ENCODE measurements around the gene MRI1.
"Not testable (repeated sequence)": the region's sequence is repeated elsewhere in the genome, so short reads cannot be mapped to it uniquely, and the experiment has no call there.

MRI1 gene

DNA sequence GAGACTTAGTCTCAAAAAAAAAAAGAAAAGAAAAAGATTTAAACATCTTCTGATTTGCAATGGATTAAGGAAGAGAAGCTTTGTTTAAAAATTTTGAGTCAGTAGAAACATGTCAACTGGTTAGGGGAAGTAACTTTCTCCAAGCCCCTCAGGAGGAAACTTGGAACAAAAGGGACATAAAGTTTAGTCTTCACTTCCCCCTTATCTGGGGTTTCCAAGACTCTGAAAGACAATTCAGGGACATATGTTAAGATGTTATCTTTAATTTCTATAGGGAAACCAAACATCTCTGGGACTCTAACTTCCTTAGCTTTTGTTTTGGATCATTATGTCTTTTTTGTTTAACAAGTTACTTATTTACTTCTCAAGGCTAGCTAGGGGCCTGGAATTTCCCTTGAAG is 20.1 kb upstream of the MRI1 start:
- no peak for DNase-seq
- no peak for TF ChIP-seq POLR2A (IDR thresholded peaks at IDR 0.05; ENCODE audit: low read length)
- no peak for TF ChIP-seq GATA1 (IDR thresholded peaks at IDR 0.05; ENCODE audit: low read depth, low read length)

DNA sequence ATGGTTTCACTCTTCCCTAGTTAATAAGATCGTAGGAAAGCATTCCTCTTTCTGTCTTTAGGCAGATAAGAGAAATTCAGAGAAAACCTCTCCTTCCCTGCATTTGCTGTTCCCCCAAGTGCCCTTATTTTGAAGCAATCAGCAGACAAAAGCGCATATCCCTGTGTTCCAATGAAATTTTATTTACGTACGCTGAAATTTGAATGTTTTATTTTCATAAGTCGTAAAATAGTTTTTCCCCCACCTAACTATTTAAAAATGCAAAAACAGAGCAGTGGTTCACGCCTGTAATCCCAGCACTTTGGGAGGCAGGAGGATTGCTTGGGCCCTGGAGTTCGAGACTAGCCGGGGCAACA is 17.2 kb upstream of the MRI1 start:
- DNase-seq = no peak
- no peak for TF ChIP-seq POLR2A (IDR thresholded peaks at IDR 0.05; ENCODE audit: low read length)

- DNase-seq = peak; percentile 68 to 77
- TF ChIP-seq POLR2A (IDR thresholded peaks at IDR 0.05; ENCODE audit: low read length) = peak; percentile 46
- TF ChIP-seq GATA1 (IDR thresholded peaks at IDR 0.05; ENCODE audit: low read depth, low read length) = no peak
Measured at GRCh38 chr19:13748169-13748828, 16.0 kb upstream of the MRI1 start.

DNA sequence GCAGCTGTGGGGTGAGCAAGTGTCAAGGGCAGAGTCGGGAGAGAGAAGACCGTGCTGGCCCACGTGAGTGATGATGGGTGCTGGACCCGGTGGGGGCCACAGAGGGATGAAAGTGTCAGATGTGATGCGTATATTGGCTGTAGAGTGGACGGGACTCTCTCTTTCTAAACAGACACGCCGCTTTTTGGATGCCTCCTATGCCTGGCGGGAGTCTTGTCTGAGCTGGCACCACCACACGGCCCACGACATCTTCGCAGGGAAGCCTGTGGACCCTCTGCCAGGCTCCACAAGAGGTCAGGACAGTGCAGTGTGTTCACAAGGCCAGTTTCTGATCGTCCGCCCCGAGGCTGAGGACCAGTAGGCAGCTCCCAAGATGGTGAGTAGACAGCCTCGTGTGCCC is 12.9 kb upstream of the MRI1 start:
- no peak for TF ChIP-seq POLR2A (IDR thresholded peaks at IDR 0.05; ENCODE audit: low read length)
- no peak for TF ChIP-seq GATA1 (IDR thresholded peaks at IDR 0.05; ENCODE audit: low read depth, low read length)
- DNase-seq = no peak

DNA sequence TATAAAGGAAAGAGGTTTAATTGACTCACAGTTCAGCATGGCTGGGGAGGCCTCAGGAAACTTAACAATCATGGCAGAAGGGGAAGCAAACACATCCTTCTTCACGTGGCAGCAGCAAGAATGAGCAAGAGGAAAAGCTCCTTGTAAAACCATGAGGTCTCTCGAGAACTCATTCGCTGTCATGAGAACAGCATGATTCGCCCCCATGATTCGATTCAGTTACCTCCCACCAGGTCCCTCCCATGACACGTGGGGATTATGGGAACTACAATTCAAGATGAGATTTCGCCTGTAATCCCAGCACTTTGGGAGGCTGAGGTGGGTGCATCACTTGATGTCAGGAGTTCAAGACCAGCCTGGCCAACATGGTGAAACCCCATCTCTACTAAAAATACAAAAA is 10.7 kb upstream of the MRI1 start:
- not testable (repeated sequence) for DNase-seq

DNA sequence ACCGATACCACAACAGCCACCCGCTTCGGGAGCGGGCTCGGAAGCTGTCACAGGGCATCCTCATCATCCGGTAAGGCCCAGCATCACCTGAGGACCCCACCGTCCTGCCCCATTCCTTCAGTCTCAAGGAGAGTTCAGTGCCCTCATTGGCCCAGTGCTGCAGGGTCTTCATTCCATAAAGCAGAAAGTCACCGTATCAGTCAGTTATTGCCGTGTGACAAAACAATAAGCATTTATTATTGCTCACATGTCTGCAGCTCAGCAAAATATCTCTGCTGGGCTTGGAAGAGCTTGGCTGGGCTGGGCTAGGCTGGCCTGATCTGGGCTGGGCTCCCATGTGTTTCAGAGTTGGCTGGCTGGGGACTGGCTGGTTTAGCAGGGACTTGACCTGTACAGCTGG is 8.1 kb upstream of the MRI1 start:
- TF ChIP-seq GATA1 (IDR thresholded peaks at IDR 0.05; ENCODE audit: low read depth, low read length) = no peak
- TF ChIP-seq POLR2A (IDR thresholded peaks at IDR 0.05; ENCODE audit: low read length) = no peak
- DNase-seq = no peak

- TF ChIP-seq GATA1 (IDR thresholded peaks at IDR 0.05; ENCODE audit: low read depth, low read length) = no peak
- no peak for TF ChIP-seq POLR2A (IDR thresholded peaks at IDR 0.05; ENCODE audit: low read length)
- DNase-seq = no peak
Measured at GRCh38 chr19:13757805-13758772, 6.2 kb upstream of the MRI1 start.

GRCh38 chr19:13758795-13759194 is 5.5 kb upstream of the MRI1 start:
- TF ChIP-seq GATA1 (IDR thresholded peaks at IDR 0.05; ENCODE audit: low read depth, low read length) = no peak
- no peak for TF ChIP-seq POLR2A (IDR thresholded peaks at IDR 0.05; ENCODE audit: low read length)
- no peak for DNase-seq

GRCh38 chr19:13761423-13761822 is 2.9 kb upstream of the MRI1 start:
- no peak for TF ChIP-seq POLR2A (IDR thresholded peaks at IDR 0.05; ENCODE audit: low read length)
- no peak for TF ChIP-seq GATA1 (IDR thresholded peaks at IDR 0.05; ENCODE audit: low read depth, low read length)
- DNase-seq = no peak

DNA sequence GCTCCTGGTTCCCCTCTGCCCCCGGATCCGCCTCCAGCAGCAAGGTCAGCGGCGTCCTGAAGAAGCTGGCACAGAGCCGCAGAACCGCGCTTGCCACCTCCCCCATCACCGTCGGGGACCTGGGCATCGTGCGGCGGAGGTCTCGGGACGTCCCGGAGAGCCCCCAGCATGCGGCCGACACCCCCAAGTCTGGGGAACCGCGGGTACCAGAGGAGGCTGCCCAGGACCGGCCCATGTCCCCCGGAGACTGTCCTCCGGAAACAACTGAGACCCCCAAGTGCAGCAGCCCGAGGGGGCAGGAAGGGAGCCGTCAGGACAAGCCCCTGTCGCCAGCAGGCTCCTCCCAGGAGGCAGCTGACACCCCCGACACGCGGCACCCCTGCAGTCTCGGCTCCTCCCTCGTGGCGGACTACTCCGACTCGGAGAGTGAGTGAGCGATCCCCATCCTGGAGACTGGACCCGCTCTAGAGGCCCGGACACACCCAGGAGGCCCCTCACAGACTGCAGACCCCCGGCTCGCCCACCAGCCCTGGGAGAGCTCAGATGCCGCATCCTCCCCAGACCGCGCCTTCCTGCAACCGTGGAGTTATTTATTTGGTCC is 1.6 kb upstream of the MRI1 start:
- TF ChIP-seq GATA1 (IDR thresholded peaks at IDR 0.05; ENCODE audit: low read depth, low read length) = no peak
- no peak for TF ChIP-seq POLR2A (IDR thresholded peaks at IDR 0.05; ENCODE audit: low read length)

DNA sequence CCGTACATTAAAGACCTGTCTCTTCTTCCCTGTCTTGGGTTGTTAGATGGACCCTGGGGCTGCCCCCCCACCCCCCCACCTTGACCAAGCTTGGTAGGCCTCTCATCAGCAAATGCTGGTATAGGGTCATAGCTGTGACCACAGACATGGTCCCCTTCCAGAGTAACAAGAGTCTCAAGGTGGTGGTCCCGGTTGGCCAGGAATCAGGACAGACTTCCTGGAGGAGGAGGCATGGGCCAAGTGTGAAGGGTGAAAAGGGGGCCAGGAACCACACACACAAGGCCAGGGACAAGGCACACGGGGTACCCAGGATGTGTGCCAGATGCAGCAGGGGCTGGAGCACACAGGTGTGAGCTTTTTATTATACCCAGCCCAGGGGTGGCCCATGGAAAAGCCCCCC is 1.1 kb upstream of the MRI1 start:
- TF ChIP-seq POLR2A (IDR thresholded peaks at IDR 0.05; ENCODE audit: low read length) (no peak), GATA1 (IDR thresholded peaks at IDR 0.05; ENCODE audit: low read depth, low read length) (no peak)

More for the DNA sequence above, 1.6 kb upstream of the MRI1 start:
- no peak for DNase-seq

GRCh38 chr19:13764821-13765394 is 586 bp downstream of the MRI1 start:
- DNase-seq = peak; percentile 58 to 60
- TF ChIP-seq GATA1 (IDR thresholded peaks at IDR 0.05; ENCODE audit: low read depth, low read length) = no peak
- TF ChIP-seq POLR2A (IDR thresholded peaks at IDR 0.05; ENCODE audit: low read length) = no peak

More for the DNA sequence above, 1.1 kb upstream of the MRI1 start:
- no peak for DNase-seq

DNA sequence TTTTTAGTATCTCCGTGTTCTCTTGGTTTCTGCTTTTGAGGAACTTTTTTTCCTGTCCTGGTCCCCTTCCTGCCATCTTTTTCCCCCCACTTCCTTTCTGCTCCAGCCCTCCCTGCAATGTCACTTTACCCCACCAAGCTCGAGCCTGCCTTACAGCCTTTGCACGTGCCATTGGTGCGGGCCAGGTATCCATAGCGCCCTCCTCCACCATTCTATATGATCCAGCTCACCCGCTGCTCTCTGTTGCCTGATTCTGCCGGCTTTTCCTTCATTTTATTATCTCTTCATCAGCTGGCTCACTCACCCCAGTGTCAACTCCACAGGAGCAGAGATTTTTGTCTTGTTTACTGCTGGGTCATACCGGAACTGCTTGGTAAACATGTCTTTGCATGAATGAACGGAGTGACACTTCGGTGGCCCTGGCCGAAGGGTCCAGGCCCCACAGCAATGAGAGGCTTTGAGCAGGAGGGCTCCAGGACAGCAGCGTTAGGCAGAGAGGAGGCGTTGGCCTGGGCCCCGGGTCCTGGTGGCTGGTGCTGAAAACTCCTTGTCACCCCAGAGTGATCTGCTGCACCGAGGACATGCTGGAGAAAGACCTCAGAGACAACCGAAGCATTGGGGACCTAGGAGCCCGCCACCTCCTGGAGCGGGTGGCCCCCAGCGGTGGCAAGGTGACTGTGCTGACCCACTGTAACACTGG is 1.2 kb downstream of the MRI1 start:
- DNase-seq = peak in 1 of 2 experiments; percentile 39
- TF ChIP-seq GATA1 (IDR thresholded peaks at IDR 0.05; ENCODE audit: low read depth, low read length) (no peak), POLR2A (IDR thresholded peaks at IDR 0.05; ENCODE audit: low read length) (no peak)

- no peak for TF ChIP-seq POLR2A (IDR thresholded peaks at IDR 0.05; ENCODE audit: low read length)
- no peak for DNase-seq
Measured at GRCh38 chr19:13766095-13766481, 1.8 kb downstream of the MRI1 start.
